GM13977 (cell line): ENCODE results near the gene GALNT11.

Experiments
- DNase-seq: peaks from one replicate; pipeline ENCODE4 v3.0.0; 2012; ENCODE audit warnings: low spot score
- in situ Hi-C: fragments of 300-500 bp; cut with MboI; formaldehyde crosslinking; loops from one replicate; pipeline ENCODE4 v1.12.0; 2022; ENCODE audit warnings: low sequenced_read_pairs, low pct_unique_long_range_greater_than_20kb, mixed read lengths, inconsistent platforms; ENCODE audit not compliant: unreplicated experiment
- TF ChIP-seq, protein P1 (sequence below): IDR thresholded peaks from 2 replicates; pipeline ENCODE4 v1.5.1; 2012; ENCODE audit warnings: mild to moderate bottlenecking, control low read depth; ENCODE audit not compliant: insufficient read depth; ENCODE audit errors: extremely low read depth, missing control alignments

GALNT11 gene

DNA sequence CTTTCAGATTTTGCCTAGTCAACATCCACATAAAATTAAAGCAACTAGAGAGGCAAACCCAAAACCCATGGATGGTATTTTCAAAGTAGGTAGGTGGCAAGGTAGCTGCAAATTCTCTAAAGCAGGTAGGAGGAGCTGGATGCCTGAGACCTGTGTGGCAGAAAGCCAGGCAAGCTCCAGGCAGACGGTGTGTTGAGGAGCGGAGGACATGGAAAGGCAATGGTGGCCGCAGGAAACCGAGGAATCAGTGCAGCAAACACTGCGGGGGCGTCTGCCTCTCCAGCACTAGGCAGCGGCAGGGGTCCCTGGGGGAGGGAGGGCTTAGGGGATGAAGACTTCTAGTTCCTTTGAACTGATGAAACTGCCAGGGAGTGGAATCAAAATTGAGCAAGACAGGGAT lies 101.3 kb downstream of the GALNT11 start:
- in situ Hi-C loops = no loop called here
- TF ChIP-seq, protein P1, sequence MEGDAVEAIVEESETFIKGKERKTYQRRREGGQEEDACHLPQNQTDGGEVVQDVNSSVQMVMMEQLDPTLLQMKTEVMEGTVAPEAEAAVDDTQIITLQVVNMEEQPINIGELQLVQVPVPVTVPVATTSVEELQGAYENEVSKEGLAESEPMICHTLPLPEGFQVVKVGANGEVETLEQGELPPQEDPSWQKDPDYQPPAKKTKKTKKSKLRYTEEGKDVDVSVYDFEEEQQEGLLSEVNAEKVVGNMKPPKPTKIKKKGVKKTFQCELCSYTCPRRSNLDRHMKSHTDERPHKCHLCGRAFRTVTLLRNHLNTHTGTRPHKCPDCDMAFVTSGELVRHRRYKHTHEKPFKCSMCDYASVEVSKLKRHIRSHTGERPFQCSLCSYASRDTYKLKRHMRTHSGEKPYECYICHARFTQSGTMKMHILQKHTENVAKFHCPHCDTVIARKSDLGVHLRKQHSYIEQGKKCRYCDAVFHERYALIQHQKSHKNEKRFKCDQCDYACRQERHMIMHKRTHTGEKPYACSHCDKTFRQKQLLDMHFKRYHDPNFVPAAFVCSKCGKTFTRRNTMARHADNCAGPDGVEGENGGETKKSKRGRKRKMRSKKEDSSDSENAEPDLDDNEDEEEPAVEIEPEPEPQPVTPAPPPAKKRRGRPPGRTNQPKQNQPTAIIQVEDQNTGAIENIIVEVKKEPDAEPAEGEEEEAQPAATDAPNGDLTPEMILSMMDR = no peak
- DNase-seq = no peak

DNA sequence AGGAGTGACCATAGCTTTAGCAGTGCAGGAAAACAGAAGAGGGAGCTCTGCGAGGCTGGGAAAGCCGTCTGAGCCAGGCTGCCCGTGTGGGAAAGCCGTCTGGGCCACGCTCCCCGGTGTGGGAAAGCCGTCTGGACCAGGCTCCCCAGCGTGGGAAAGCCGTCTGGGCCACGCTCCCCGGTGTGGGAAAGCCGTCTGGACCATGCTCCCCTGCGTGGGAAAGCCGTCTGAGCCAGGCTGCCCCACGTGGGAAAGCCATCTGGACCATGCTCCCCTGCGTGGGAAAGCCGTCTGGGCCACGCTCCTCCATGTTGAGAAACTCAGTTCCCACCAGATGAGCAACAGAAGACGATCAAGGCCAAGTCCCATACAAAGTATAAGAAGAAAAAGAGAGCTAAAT lies 101.8 kb downstream of the GALNT11 start:
- in situ Hi-C loops = no loop called here
- TF ChIP-seq, protein P1 = no peak
- no peak for DNase-seq

DNA sequence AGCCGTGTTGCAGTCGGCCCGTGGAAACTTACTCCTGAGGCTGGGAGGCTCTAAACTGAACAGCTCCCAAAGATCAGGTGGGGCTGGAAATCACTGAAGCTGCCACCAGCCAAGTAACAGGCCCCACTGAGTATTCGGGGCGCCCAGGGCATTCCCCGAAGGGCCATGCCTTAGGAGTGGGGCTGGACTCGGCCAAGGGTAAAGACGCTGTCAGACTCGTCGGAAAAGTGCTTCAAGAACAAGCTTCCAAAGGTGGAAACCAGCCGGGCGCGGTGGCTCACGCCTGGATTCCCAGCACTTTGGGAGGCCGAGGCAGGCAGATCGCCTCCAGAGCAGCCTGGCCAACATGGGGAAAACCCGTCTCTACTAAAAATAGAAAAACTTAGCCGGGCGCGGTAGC lies 102.8 kb downstream of the GALNT11 start:
- DNase-seq = no peak
- in situ Hi-C loops = no loop called here
- TF ChIP-seq, protein P1 = no peak

DNA sequence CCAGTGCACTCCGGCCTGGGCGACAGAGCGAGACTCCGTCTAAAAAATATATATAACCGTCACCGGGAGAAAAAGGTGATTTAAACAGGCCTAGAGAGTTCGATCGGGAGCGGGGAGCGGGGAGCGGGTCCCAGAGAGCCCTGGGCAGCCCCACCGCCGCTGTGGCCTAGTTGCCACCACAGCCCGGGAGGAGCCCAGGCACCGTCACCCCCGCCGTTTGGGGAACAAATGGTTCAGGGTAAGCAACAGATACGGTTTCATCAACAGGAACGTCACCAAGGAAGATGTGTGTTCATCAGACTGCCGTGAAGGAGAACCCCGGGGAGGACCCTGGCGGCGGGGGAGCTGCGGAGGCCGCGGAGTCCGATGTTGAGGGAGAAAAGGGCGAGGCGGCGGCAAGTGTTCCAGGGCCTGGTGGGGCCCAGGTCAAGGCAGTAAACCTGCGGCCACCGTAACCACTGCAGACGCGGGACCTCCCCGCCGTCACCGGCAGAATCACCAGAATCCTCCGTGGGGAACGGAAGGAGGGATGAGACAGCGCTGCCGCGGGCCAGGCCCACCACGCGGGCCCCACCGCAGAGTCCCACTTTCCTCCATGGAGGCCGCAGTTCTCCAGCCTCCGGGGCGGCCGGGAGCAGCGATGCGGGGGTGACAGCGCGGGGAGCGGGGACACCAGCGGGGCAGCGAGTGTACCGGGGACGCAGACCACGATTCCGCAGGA lies 103.4 kb downstream of the GALNT11 start:
- DNase-seq = no peak
- TF ChIP-seq, protein P1 = no peak
- in situ Hi-C loops = no loop called here

DNA sequence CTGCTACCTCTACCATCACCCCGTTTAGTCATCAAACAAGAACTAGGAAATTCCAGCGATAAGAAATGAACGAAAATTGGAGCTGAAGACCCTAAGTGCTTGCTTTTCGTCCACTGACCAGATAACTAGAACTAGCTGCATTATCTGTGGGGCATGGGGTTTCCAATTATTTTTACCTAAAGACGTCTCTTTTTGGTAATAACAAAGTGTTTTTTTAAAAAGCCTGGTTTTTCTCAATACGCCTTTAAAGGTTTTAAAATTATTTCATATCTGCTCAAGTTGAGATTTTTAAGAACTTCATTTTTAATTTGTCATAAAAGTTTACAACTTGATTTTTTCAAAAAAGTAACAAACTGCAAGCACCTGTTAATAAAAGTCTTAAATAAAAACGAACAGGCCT lies 104.2 kb downstream of the GALNT11 start:
- TF ChIP-seq, protein P1 = no peak
- in situ Hi-C loops = no loop called here
- DNase-seq = no peak

DNA sequence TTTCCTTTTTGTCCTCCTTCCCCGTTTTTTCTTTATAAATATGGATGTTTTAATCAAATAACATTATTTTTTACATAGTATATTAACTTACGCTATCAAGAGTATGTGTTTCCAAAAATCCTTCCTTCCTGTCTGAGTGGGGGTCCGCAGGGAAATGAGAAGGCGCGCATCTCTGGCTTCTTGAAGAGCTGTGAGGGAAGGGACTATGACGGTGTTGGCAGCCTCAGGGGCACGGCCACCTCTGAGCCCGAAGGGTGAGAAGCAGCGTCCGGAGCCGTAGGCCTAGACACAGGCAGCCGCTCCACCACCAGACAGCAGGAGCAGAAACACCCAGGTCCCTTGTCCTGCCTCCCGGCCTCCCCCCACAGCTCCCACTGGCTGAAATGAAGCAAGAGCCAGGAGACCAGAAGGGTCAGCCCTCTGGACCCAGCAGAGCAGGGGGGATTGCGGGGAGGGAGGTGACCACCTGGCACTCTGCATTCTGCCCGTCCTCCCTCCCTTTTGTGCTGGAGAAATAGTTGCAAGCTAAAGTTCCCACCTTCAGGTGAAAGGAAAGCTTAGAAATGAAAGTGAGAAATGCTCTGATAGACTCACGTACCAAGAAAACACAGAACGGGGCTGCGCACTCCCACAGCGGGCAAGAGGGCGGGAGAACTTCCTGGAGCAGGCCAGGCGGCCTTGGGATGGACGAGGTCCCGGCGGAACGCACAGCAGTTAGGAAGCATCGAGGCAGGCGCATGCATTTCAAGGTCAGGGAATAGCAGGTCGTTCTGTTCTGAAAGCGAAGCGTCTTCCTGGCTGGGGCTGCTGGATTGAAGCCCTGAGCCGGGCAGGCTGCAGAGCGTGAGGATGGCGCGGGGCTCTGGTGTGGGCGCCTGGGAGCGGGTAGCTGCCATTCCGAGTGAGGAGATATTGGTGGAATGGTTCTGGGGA lies 105.5 kb downstream of the GALNT11 start:
- TF ChIP-seq, protein P1 = no peak
- in situ Hi-C loops = no loop called here
- no peak for DNase-seq
